GM23338 (cell line): Measurements from ENCODE around the gene MPEG1. TPM values are rescaled to one million over a fixed set of nuclear protein-coding genes. Genes with fewer than 3 reads are reported as not detected.

Source experiments
- ATAC-seq: fragments of 200-7000 bp; cut with Tn5 transposase; 3 replicates; pipeline ENCODE4 v1.9.1; 2020
- DNase-seq: peaks from one replicate; pipeline ENCODE4 v3.0.0-alpha.2; 2015; ENCODE audit warnings: low spot score
- H2AFZ ChIP-seq: fragments of 200-600 bp; sonication (generic); 2 replicates; pipeline ENCODE4 v1.8.0; 2016; ENCODE audit warnings: antibody characterized with exemption, mild to moderate bottlenecking, moderate library complexity
- H3F3A ChIP-seq: fragments of 200-600 bp; sonication (generic); replicated peaks from 2 replicates; pipeline ENCODE4 v1.8.0; 2017; ENCODE audit warnings: antibody characterized with exemption, mixed run types, low read depth
- H3K27ac ChIP-seq: fragments of 200-600 bp; sonication (generic); 2 replicates; pipeline ENCODE4 v1.6.1; 2016; ENCODE audit warnings: low read depth
- H3K27me3 ChIP-seq: fragments of 200-600 bp; sonication (generic); 2 replicates; pipeline ENCODE4 v1.8.0; 2016; ENCODE audit warnings: mild to moderate bottlenecking, mixed run types, moderate library complexity; ENCODE audit not compliant: insufficient read depth
- H3K36me3 ChIP-seq: fragments of 200-600 bp; sonication (generic); 2 replicates; pipeline ENCODE4 v1.8.0; 2016; ENCODE audit warnings: mild to moderate bottlenecking; ENCODE audit not compliant: insufficient read depth
- H3K4me1 ChIP-seq: fragments of 200-600 bp; sonication (generic); 2 replicates; pipeline ENCODE4 v1.8.0; 2016; ENCODE audit warnings: mild to moderate bottlenecking, moderate library complexity; ENCODE audit not compliant: insufficient read depth
- H3K4me2 ChIP-seq: fragments of 200-600 bp; sonication (generic); 2 replicates; pipeline ENCODE4 v1.7.1; 2017; ENCODE audit warnings: mixed run types
- H3K4me3 ChIP-seq: fragments of 200-600 bp; sonication (generic); 2 replicates; pipeline ENCODE4 v1.6.1; 2016; ENCODE audit warnings: mixed run types
- H3K79me2 ChIP-seq: fragments of 200-600 bp; sonication (generic); replicated peaks from 2 replicates; pipeline ENCODE4 v1.8.0; 2017; ENCODE audit warnings: mild to moderate bottlenecking; ENCODE audit not compliant: insufficient read depth
- H3K9me2 ChIP-seq: fragments of 200-600 bp; sonication (generic); 2 replicates; pipeline ENCODE4 v1.8.0; 2017; ENCODE audit not compliant: insufficient read depth
- H4K20me1 ChIP-seq: fragments of 200-600 bp; sonication (generic); replicated peaks from 2 replicates; pipeline ENCODE4 v1.8.0; 2017; ENCODE audit warnings: mild to moderate bottlenecking; ENCODE audit not compliant: insufficient read depth
- H3K27ac Mint-ChIP-seq: 2 replicates; pipeline ENCODE4 v1.8.0; 2020; ENCODE audit warnings: inconsistent platforms, mild to moderate bottlenecking, moderate library complexity, mixed read lengths
- H3K27me3 Mint-ChIP-seq: 3 replicates; pipeline ENCODE4 v1.8.0; 2022; ENCODE audit warnings: low read depth, mild to moderate bottlenecking, moderate library complexity, mixed read lengths, inconsistent platforms; ENCODE audit not compliant: insufficient read depth, poor library complexity
- H3K36me3 Mint-ChIP-seq: 3 replicates; pipeline ENCODE4 v1.8.0; 2021; ENCODE audit warnings: low read depth, mild to moderate bottlenecking, inconsistent platforms, moderate library complexity, mixed read lengths
- H3K4me1 Mint-ChIP-seq: 3 replicates; pipeline ENCODE4 v1.8.0; 2020; ENCODE audit warnings: mild to moderate bottlenecking, inconsistent platforms, mixed read lengths
- H3K4me3 Mint-ChIP-seq: 3 replicates; pipeline ENCODE4 v1.8.0; 2021; ENCODE audit warnings: moderate library complexity, mild to moderate bottlenecking, inconsistent platforms, mixed read lengths
- H3K9me3 Mint-ChIP-seq: 3 replicates; pipeline ENCODE4 v1.8.0; 2020; ENCODE audit warnings: moderate library complexity, mild to moderate bottlenecking, inconsistent platforms, mixed read lengths
- CREB1 ChIP-seq: fragments of 250-450 bp; sonication (Bioruptor Pico); IDR thresholded peaks from 2 replicates; pipeline ENCODE4 v1.5.0; 2020; ENCODE audit warnings: low read depth, mild to moderate bottlenecking, moderate library complexity
- CTCF ChIP-seq, 2 experiments: fragments of 200-600 bp in 1 of 2; sonication (generic) in 1 of 2; conservative IDR thresholded peaks; 2 replicates each; pipeline versions ENCODE4 v1.5.1 to v1.6.1; 2016 to 2017; ENCODE audit warnings: antibody characterized with exemption in 2 of 2, low read depth in 2 of 2, mild to moderate bottlenecking in 2 of 2, moderate library complexity in 1 of 2
- ETS1 ChIP-seq: IDR thresholded peaks from 2 replicates; pipeline ENCODE4 v1.6.1; 2016; ENCODE audit warnings: antibody characterized with exemption
- EZH2 ChIP-seq: fragments of 200-600 bp; sonication (generic); IDR thresholded peaks from one replicate; pipeline ENCODE4 v1.8.0; 2017; ENCODE audit warnings: antibody characterized with exemption, mild to moderate bottlenecking, low read depth; ENCODE audit not compliant: unreplicated experiment
- EZH2phosphoT487 ChIP-seq: fragments of 200-600 bp; sonication (generic); IDR thresholded peaks from one replicate; pipeline ENCODE4 v1.8.1; 2018; ENCODE audit warnings: antibody characterized with exemption; ENCODE audit not compliant: unreplicated experiment
- JUNB ChIP-seq: IDR thresholded peaks from one replicate; pipeline ENCODE4 v1.6.1; 2016; ENCODE audit warnings: antibody characterized with exemption; ENCODE audit not compliant: unreplicated experiment
- NANOG ChIP-seq: IDR thresholded peaks from 2 replicates; pipeline ENCODE4 v1.6.1; 2016; ENCODE audit warnings: antibody characterized with exemption, borderline replicate concordance
- POLR2AphosphoS5 ChIP-seq: IDR thresholded peaks from 2 replicates; pipeline ENCODE4 v1.6.1; 2016; ENCODE audit warnings: antibody characterized with exemption, low read depth
- REST ChIP-seq: IDR thresholded peaks from one replicate; pipeline ENCODE4 v1.6.1; 2018; ENCODE audit warnings: antibody characterized with exemption; ENCODE audit not compliant: unreplicated experiment
- STAT1 ChIP-seq: IDR thresholded peaks from one replicate; pipeline ENCODE4 v1.6.1; 2016; ENCODE audit warnings: antibody characterized with exemption; ENCODE audit not compliant: unreplicated experiment
- ZNF114 ChIP-seq: fragments of 250-450 bp; sonication (Bioruptor Pico); IDR thresholded peaks from 2 replicates; pipeline ENCODE4 v1.5.0; 2020; ENCODE audit warnings: mild to moderate bottlenecking, moderate library complexity
- ZNF331 ChIP-seq: fragments of 250-450 bp; sonication (Bioruptor Pico); IDR thresholded peaks from 2 replicates; pipeline ENCODE4 v1.5.0; 2020; ENCODE audit warnings: low read depth, mild to moderate bottlenecking, moderate library complexity
- ZNF462 ChIP-seq: fragments of 250-450 bp; sonication (Bioruptor Pico); IDR thresholded peaks from 2 replicates; pipeline ENCODE4 v1.5.0; 2020; ENCODE audit warnings: mild to moderate bottlenecking, moderate library complexity
- polyA plus RNA-seq: library from polyadenylated mRNA; unstranded; fragments of >200 nt; fragmentation: Nextera tagmentation; extraction: Ambion mirVana; gene quantifications from 2 replicates; pipeline ENCODE4 v1.2.1, GENCODE V29; 2016
- total RNA-seq: library from RNA; depleted of rRNA; stranded (reverse); fragments of >200 nt; shearing (Covaris generic); gene quantifications from 2 replicates; pipeline ENCODE4 v1.2.3, GENCODE V29; 2014

MPEG1 gene
- total and polyA plus RNA-seq, 2 experiments from 2014 or later = not detected

- H3K9me3 Mint-ChIP-seq = peaks cover 12% of the 10 kb centered on the region
- H2AFZ ChIP-seq = no peak overlapping the region
- no peak overlapping the region for H3K4me3 Mint-ChIP-seq
- H3K27ac ChIP-seq = no peak overlapping the region
- no peaks in the 10 kb centered on the region for H3K79me2 ChIP-seq
- H3F3A ChIP-seq = no peaks in the 10 kb centered on the region
- TF ChIP-seq EZH2 = no peak
- TF ChIP-seq ZNF462 (CRISPR knock-in tag) = no peak
- TF ChIP-seq NANOG = no peak
- TF ChIP-seq REST = no peak
- no peak for TF ChIP-seq CREB1 (CRISPR knock-in tag)
- no peak for TF ChIP-seq ZNF114
- TF ChIP-seq STAT1 = no peak
- no peak for TF ChIP-seq ETS1
- TF ChIP-seq CTCF (conservative IDR thresholded peaks at IDR 0.05; ENCODE audit: low read depth in 2 of 2) = no peak
- TF ChIP-seq JUNB = no peak
- TF ChIP-seq ZNF331 = no peak
- TF ChIP-seq POLR2AphosphoS5 = no peak
- no peak for TF ChIP-seq EZH2phosphoT487
- peaks cover 22% of the 10 kb centered on the region for H3K36me3 ChIP-seq
- ATAC-seq = no peak
- H4K20me1 ChIP-seq = no peaks in the 10 kb centered on the region
- H3K36me3 Mint-ChIP-seq = peaks cover 65% of the 10 kb centered on the region
- no peak overlapping the region for H3K4me3 ChIP-seq
- H3K27me3 Mint-ChIP-seq = no peaks in the 10 kb centered on the region
- DNase-seq = no peak
- no peak overlapping the region for H3K27ac Mint-ChIP-seq
- no peaks in the 10 kb centered on the region for H3K4me1 ChIP-seq
- no peaks in the 10 kb centered on the region for H3K27me3 ChIP-seq
- H3K4me1 Mint-ChIP-seq = peaks cover 2% of the 10 kb centered on the region; the same call in 1 of the 3 replicates
- no peak overlapping the region for H3K4me2 ChIP-seq
- 0 out of 2 replicates have a peak, but pooled peaks cover 4% of the 10 kb centered on the region for H3K9me2 ChIP-seq
Measured at GRCh38 chr11:59199546-59200422, 12.9 kb downstream of the MPEG1 start.
